Adrenal gland (tissue), 12 donors: ENCODE measurements around the gene HIKESHI. TPM values are rescaled to one million over a fixed set of nuclear protein-coding genes. Genes with fewer than 3 reads are reported as not detected.
"Not testable (repeated sequence)": the region's sequence is repeated elsewhere in the genome, so short reads cannot be mapped to it uniquely, and the experiment has no call there.

Experiments
- DNase-seq, 7 donors: peaks; one replicate each; pipeline ENCODE4 v3.0.0-alpha.2; 2019 to 2020
- H3K27ac ChIP-seq, 5 donors: fragments of 200-600 bp; sonication (generic) in 4 of 5; 1 replicate in 3 of 5; 2 replicates in 2 of 5; pipeline versions ENCODE4 v1.5.1 to v1.8.0; 2016 to 2020; ENCODE audit warnings: mild to moderate bottlenecking in 1 of 5
- H3K27me3 ChIP-seq: fragments of 200-600 bp; 2 replicates; pipeline ENCODE4 v1.8.0; 2021
- H3K36me3 ChIP-seq, 2 donors: fragments of 200-600 bp; replicated peaks in 1 of 2; 1 replicate in 1 of 2; 2 replicates in 1 of 2; pipeline versions ENCODE4 v1.5.1 to v1.8.0; 2018 to 2022
- H3K4me1 ChIP-seq, 2 donors: fragments of 200-600 bp; replicated peaks in 1 of 2; 1 replicate in 1 of 2; 2 replicates in 1 of 2; pipeline versions ENCODE4 v1.5.1 to v1.8.0; 2018 to 2021
- H3K4me3 ChIP-seq, 4 donors: fragments of 200-600 bp; sonication (generic) in 3 of 4; one replicate each; pipeline ENCODE4 v1.5.1; 2016 to 2018
- H3K9me3 ChIP-seq, 3 donors: fragments of 200-600 bp; sonication (generic) in 1 of 3; replicated peaks in 1 of 3; 1 replicate in 2 of 3; 2 replicates in 1 of 3; pipeline versions ENCODE4 v1.5.1 to v1.8.0; 2016 to 2021
- CTCF ChIP-seq, 6 experiments: fragments of 450-650 bp in 4 of 6; fragments of 200-600 bp in 2 of 6; sonication (generic) in 1 of 6; IDR thresholded peaks; 1 replicate in 5 of 6; 2 replicates in 1 of 6; pipeline versions ENCODE4 v1.5.1 to v1.8.0; 2016 to 2021; ENCODE audit warnings: antibody characterized with exemption in 6 of 6, mild to moderate bottlenecking in 2 of 6, moderate library complexity in 1 of 6
- POLR2A ChIP-seq, 2 donors: fragments of 450-650 bp; IDR thresholded peaks; one replicate each; pipeline ENCODE4 v1.6.1; 2017; ENCODE audit warnings: antibody characterized with exemption in 2 of 2, mild to moderate bottlenecking in 2 of 2, moderate library complexity in 1 of 2
- WGBS, 4 donors: extraction: QIAGEN DNeasy Blood & Tissue Kit in 2 of 4; methylation state at CpG; one replicate each; pipeline versions ENCODE4 v1.1.5 to v1.1.7; 2013 to 2017; 5-methylcytosine and 5-hydroxymethylcytosine counted together
- intact Hi-C, 2 donors: fragments of 100-400 bp; cut with DNase I; formaldehyde crosslinking; loops; one replicate each; pipeline versions ENCODE4 v1.14.1 to v1.15.0; 2022 to 2023
- polyA plus RNA-seq, 3 donors: library from polyadenylated mRNA; stranded (reverse); fragments of 200-250 nt in 2 of 3; fragments of 350-450 nt in 1 of 3; fragmentation: Illumina TruSeq in 1 of 3; extraction: RNeasy Lipid Tissue Mini Kit (QIAGEN cat#74804) in 1 of 3; gene quantifications; one replicate each; pipeline ENCODE4 v1.2.3, GENCODE V29; 2013 to 2014
- total RNA-seq, 9 donors: library from RNA; depleted of rRNA in 4 of 9; stranded (reverse); fragments of >200 nt in 4 of 9; fragments of 120-200 nt in 1 of 9; fragmentation: NEBNext Ultra II Directional in 1 of 9; extraction: Animal tissue kit (Norgen Biotek cat#: 25700) in 1 of 9; gene quantifications; one replicate each; pipeline versions ENCODE4 v1.1.0 to v1.2.4, GENCODE V29; 2013 to 2023
- donor health status: healthy with polysubstance abuse.
- donor health status: Bipolar disorder and iron deficiency.
- donor health status: DM: yes; HTN: yes; CAD: no.
- donor health status: DM: no; HTN: no; CAD: no.
- donor health status: DM: no; HTN: no; CAD: no.
- donor health status: DM: yes; HTN: yes; CAD: no.

HIKESHI gene
- total and polyA plus RNA-seq, 12 donors, result 30.4 to 48.2 (median 37.3) TPM

- Histone ChIP-seq H3K4me3 (no peak overlapping the region), H3K9me3 (no peaks in the 10 kb centered on the region), H3K4me1 (no peaks in the 10 kb centered on the region), H3K27ac (no peak overlapping the region), H3K36me3 (peaks cover 0 to 20% of the 10 kb centered on the region in 2 donors), H3K27me3 (no peaks in the 10 kb centered on the region)
- no peak for TF ChIP-seq POLR2A (IDR thresholded peaks at IDR 0.05)
- TF ChIP-seq CTCF (IDR thresholded peaks at IDR 0.05), result no peak
- intact Hi-C loops, result no loop called here
- 92 to 99% (median 95%) methylated on average over 2 of the region's 2 CpGs for WGBS, 4 donors
- DNase-seq, result no peak
Observed at GRCh38 chr11:86337227-86337626, 35.2 kb downstream of the HIKESHI start.

GRCh38 chr11:86341382-86341781 is 39.3 kb downstream of the HIKESHI start:
- no peak overlapping the region for H3K27ac ChIP-seq
- 88 to 94% (median 91%) methylated on average over 3 of the region's 3 CpGs for WGBS, 4 donors
- TF ChIP-seq POLR2A (IDR thresholded peaks at IDR 0.05), result no peak
- H3K9me3 ChIP-seq, result no peaks in the 10 kb centered on the region
- H3K4me3 ChIP-seq, result no peak overlapping the region
- H3K36me3 ChIP-seq, result peaks cover 0 to 17% of the 10 kb centered on the region in 2 donors
- intact Hi-C loops, result no loop called here
- H3K27me3 ChIP-seq, result no peaks in the 10 kb centered on the region
- H3K4me1 ChIP-seq, result no peaks in the 10 kb centered on the region
- DNase-seq, result peak in 1 of 7 donors; percentile 7

- no peaks in the 10 kb centered on the region for H3K27me3 ChIP-seq
- peaks cover 0 to 14% of the 10 kb centered on the region in 2 donors for H3K36me3 ChIP-seq
- TF ChIP-seq POLR2A (IDR thresholded peaks at IDR 0.05) (no peak), CTCF (IDR thresholded peaks at IDR 0.05) (no peak)
- H3K9me3 ChIP-seq, result no peaks in the 10 kb centered on the region
- intact Hi-C loops, result no loop called here
- H3K4me3 ChIP-seq, result no peak overlapping the region
- H3K27ac ChIP-seq, result no peak overlapping the region
- WGBS, 4 donors, result 90 to 100% (median 96%) methylated on average over 3 of the region's 3 CpGs
- no peak for DNase-seq
- no peaks in the 10 kb centered on the region for H3K4me1 ChIP-seq
Observed at GRCh38 chr11:86346513-86346912, 44.5 kb downstream of the HIKESHI start.

- no peaks in the 10 kb centered on the region for H3K27me3 ChIP-seq
- H3K36me3 ChIP-seq, result no peaks in the 10 kb centered on the region
- intact Hi-C loops, result no loop called here
- no peaks in the 10 kb centered on the region for H3K4me1 ChIP-seq
- DNase-seq, result no peak
- no peak overlapping the region for H3K4me3 ChIP-seq
- no peaks in the 10 kb centered on the region for H3K9me3 ChIP-seq
- 63 to 78% (median 74%) methylated on average over 4 of the region's 4 CpGs for WGBS, 4 donors
- H3K27ac ChIP-seq, result no peak overlapping the region
- TF ChIP-seq CTCF (IDR thresholded peaks at IDR 0.05), result no peak
- TF ChIP-seq POLR2A (IDR thresholded peaks at IDR 0.05), result no peak
Observed at GRCh38 chr11:86355256-86355655, 53.2 kb downstream of the HIKESHI start.

- H3K27me3 ChIP-seq, DNase-seq, H3K9me3 ChIP-seq, H3K36me3 ChIP-seq, intact Hi-C loops, H3K4me3 ChIP-seq, H3K4me1 ChIP-seq, H3K27ac ChIP-seq: not testable (repeated sequence)
- WGBS, 4 donors, result 82 to 95% (median 85%) methylated on average over 4 of the region's 4 CpGs
Observed at GRCh38 chr11:86357412-86357811, 55.4 kb downstream of the HIKESHI start.
